NOMO-1 treated with DMSO at 0.1 percent for 48 hours (cell line): Measurements from ENCODE around the gene MRPL27.

Source experiments
- DNase-seq: peaks from one replicate; lab custom pipeline; 2025; ENCODE audit not compliant: unreplicated experiment; lab: John Stamatoyannopoulos, UW

MRPL27 gene

DNA sequence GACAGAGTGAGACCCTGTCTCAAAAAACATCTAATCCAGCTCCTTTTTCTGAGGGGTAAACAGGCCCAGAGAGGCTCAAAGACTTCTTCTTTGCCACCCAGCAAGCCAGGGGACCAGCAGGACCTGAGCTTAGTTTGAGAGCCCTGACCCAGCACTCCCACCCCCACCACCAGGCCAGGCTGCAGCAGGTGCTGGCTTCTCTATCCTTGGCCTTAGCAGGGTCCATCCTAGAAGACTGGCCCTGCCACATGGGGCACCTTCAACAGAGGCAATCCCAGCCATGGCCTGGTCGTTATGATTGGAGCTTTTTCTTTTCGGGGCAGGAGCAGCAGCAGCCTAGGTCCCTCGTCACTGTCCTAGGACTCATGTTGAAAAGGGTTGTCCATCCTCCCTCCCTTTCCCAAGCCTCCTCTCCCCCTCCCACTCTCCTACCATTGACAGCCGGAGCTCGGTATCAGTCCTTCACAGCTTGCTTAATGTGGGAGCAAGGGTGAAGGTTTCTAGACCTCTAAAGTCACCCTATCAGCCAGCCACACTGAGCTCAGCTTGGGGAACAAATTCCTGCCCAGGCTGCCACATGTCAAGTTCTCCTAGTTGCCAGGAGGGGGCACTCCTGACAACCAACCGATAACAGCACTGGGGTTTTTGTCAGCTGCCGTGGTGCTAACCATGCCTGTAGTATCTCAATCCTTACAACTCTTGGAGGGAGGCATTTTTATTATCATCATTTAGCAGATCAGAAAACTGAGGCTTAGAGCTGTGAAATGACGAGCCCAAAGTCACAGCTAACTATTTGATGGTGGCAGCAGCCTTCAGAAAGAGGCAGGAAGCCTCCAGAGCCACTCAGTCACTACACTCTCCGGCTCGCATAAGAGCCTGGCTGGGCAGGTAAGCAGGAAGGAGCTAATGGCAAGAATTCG lies 11.2 kb downstream of the MRPL27 start:
- peak; percentile 69 for DNase-seq

DNA sequence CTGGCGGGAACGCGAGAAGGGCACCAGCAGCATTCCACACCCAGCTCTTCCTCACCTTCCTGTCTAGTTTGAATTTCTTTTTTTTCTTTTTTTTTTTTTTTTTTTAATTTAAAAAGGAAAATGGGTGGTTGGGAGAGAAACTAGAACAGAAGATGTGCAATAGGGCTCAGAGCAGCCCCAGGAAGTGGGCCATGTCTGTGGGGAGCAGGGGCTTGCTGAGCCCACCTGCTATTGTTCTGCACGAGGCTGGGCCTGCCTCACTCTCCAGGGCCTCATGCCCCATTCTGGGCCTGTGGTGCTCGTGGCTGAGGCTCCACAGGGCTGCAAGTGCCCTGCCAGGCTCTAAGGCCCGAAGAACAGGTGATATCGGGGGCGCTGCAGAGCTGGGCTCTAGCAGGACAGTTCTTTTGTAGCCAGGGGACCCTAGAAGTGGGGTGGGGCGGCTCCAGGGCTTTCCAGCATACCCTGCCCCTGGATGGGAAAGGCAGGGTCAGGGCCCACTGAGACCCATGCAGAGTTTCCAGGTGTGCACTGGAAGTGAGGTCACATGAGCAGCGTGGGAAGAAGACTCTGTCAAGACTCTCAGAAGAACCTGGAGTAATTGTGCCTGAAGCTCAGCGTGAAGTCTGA lies 12.4 kb downstream of the MRPL27 start:
- DNase-seq: no peak

DNA sequence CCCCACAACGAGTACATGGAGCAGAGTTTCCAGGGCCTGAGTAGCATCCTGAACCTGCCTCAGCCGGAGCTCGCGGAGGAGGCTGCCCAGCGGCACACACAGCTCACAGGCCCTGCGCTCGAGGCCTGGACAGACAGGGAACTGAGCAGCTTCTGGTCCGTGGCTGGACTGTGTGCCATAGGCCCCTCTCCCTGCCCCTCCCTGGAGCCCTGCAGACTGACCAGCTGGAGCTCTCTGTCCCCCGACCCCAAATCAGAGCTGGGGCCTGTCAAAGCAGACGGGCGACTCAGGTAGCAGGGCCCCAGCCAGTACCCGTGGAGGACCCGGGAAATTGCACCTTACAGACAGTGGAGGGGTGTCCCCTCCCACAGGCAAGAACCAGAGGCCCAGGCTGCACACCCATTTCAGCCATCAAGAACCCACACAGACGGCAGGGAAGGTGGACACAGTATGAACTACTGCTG lies 13.0 kb downstream of the MRPL27 start:
- DNase-seq: no peak

DNA sequence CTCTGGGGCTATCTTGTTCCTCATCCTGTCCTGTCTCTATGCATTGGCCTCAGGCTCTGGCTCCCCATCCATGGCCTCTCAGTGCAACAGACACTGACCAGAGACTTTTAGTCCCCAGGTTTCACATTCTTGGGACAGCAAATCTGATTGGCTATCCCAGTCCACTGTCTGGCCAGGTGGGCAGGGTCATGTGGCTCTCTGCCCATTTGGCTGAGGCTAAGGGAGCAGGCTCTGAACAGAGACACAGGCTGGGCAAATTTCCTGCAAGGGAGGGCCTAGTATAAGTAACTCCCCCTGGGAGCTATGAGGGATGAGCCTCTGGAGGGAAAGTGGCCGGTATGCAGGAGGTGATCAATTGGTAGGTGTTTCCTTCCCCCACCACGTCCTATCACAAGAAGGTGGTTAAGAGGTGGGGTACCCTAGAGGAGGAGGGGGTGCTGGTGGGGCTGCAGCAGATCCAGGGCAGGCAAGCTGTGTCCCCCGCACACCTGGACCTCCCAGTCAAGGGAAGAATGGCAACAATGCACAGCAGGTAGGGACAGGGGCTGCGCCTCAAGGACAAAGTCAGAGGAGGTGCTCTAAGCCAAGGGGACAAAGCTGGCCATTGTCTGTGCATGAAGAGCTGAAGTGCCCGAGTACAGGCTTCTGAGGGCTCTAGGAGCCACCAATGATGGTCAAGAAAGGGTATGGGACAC lies 13.8 kb downstream of the MRPL27 start:
- DNase-seq: no peak

DNA sequence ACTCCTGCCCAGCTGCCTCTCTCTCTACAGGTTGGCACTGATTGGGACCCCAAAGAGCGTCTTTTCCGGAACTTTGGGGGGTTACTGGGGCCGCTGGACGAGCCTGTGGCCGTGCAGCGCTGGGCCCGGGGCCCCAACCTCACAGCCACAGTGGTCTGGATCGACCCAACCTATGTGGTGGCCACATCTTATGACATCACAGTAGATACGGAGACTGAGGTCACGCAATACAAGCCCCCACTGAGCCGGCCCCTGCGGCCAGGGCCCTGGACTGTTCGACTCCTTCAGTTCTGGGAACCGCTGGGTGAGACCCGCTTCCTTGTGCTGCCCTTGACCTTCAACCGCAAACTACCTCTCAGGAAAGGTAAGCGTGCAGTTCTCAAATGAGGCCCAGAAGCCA lies 14.8 kb downstream of the MRPL27 start:
- no peak for DNase-seq

DNA sequence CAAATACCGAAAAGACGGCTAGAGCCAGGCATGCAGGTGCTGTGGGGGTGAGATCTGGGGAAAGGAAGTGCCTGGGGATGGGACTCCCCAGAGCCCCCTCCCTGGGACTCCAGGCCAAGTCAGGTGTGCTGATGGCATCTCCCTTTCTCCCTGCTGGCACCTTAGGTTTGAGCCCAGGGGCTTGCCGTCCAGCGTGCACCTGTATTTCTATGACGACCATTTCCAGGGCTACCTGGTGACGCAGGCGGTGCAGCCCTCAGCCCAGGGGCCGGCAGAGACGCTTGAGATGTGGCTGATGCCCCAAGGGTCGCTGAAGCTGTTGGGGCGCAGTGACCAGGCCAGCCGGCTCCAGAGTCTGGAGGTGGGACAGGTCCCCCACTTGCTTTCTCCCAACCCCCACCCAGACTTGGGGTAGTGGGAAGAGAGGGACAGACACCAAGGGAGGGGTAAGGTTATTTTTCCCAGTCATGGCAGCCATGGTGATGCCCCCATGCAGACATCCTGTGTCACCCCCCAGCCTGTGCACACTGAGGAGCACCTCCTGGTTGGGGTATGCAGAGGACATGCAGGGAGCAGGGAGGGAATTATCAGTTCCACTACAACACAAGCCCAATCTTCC lies 16.0 kb downstream of the MRPL27 start:
- no peak for DNase-seq

DNA sequence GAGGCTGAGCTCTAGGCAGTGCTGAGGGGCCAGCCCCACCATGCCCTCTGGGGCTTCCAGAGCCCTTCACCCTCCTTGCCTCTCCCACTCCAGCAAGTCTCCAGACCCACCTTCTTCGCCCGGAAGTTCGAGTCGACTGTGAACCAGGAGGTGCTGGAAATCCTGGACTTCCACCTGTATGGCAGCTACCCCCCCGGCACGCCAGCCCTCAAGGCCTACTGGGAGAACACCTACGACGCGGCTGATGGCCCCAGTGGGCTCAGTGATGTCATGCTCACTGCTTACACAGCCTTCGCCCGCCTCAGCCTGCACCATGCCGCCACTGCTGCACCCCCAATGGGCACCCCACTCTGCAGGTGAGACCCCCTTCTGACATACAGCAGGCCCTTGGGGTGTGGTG lies 16.6 kb downstream of the MRPL27 start:
- no peak for DNase-seq

DNA sequence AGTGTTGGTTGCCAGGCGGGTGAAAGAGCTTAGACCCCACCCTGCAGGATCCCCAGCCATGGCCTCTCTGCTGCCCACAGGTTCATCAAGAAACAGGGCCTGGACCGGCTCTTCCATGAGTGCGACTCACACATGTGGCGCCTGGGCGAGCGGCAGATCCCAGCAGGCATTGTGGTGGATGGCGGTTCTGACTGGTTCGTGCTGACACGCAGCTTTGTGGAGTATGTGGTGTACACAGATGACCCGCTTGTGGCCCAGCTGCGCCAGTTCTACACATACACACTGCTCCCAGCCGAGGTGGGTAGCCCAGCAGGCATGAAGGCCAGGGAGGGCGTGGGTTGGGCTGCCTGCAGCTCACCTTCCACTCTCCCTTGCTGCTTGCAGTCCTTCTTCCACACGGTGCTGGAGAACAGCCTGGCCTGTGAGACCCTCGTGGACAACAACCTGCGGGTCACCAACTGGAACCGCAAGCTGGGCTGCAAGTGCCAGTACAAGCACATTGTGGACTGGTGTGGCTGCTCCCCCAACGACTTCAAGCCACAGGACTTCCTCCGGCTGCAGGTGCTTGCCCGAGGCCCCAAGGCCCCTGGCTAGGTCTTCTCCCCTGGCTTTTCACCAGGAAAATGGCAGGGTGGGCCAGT lies 17.2 kb downstream of the MRPL27 start:
- no peak for DNase-seq

DNA sequence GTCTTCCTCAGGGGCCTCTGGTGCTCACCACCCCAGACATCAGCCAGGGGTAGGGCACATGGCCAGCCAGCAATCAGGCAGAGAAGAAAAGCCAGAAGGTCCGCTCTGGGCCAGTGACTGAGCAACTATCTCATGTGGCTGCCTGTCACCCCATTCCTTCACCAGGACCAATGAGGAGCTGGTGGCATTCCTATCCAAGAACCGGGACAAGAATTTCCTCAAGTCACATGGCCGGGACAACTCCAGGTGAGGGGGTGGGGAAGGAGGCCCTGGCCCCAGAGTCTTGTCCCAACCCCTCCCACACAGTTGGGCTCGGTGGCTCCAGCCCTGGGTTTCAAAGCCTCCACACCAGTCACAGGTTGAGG lies 17.7 kb downstream of the MRPL27 start:
- no peak for DNase-seq

DNA sequence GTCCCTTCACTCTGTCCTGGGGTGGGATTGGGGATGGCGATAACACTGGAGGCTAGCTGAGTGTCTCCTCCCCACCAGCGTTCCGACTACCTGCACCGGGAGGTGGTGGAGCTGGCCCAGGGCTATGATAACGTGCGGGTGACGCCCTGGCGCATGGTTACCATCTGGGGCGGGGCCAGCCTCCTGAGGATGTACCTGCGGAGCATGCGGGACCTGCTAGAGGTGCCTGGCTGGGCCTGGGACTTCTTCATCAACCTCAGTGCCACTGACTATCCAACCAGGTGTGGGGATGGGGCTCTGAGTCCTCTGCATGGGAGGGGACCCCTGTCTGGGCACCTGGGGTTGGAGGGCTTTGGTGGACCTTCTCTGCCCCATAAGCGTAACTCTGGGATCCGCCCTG lies 18.2 kb downstream of the MRPL27 start:
- DNase-seq: no peak

DNA sequence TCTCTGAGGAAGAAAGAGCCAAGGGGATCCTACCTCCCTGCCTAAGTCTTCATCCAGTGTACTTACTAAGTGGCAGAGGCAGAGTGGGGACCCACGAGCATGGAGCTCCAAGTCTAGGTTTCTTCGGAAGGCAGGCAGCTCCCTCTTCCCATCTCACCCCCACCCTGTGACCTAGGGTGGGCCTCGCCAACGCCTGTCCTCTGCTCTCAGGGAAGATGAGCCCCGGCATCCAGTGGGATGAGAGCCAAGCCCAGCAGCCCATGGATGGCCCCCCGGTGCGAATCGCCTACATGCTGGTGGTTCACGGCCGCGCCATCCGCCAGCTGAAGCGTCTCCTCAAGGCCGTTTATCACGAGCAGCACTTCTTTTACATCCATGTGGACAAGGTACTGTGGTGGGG lies 18.8 kb downstream of the MRPL27 start:
- no peak for DNase-seq

DNA sequence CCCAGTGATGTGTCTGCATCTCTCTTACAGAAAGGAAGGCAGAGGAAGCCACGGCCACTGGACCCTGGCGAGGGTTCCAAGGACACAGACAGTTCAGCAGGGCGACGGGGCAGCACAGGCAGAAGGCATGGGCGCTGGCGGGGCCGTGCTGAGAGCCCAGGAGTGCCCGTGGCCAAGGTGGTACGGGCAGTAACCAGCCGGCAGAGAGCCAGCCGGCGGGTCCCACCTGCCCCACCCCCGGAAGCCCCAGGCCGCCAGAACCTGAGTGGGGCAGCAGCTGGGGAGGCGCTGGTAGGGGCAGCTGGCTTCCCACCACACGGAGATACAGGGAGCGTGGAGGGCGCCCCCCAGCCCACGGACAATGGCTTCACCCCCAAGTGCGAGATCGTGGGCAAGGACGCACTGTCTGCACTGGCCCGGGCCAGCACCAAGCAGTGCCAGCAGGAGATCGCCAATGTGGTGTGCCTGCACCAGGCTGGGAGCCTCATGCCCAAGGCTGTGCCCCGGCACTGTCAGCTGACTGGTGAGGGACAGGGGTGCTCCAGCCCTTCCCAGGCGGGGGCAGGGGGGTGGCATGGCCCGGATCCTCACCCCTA lies 19.3 kb downstream of the MRPL27 start:
- DNase-seq: no peak

DNA sequence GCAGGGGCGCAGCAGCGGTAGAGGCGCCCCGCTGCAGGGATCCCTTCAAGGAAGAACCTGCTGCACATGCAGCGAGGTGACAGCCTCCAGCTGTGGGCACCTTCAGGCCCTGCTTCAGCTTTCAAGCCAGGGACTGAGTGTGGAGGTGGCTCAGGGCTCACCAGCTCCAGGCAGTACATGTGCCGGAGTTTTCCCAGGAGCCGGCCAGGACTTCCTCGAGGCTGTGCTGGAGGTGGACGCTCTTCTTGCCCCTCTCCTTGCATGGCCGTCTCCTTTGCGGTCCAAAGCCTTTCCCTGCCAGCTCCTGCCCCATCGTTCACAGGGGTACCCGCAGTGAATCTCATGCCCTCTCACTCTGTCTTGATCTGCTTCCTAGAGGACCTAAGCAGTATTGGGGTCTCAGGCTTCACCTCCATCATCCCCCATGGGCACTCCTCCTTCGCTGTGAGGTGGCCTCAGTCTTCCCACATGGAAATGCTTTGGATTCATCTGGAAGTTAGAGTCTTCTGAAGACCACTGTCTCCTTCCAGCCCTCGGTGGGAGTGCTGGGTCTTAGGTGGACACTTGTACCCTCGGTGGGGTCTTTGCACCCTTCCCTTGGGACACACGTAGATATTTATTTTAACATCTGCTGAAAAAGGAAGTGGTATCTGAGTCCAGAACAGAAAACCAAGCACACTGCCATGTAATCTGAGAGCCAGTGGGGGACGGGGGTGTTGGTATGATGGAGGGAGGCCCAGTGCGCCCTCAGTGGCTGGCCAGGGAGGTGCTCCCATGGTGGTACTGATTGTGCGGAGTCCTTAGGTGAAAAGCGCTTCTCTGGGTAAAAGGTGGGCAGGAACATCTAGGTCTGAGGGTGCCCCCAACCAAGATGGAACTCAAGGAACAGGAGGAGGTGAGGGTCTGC lies 20.0 kb downstream of the MRPL27 start:
- no peak for DNase-seq

DNA sequence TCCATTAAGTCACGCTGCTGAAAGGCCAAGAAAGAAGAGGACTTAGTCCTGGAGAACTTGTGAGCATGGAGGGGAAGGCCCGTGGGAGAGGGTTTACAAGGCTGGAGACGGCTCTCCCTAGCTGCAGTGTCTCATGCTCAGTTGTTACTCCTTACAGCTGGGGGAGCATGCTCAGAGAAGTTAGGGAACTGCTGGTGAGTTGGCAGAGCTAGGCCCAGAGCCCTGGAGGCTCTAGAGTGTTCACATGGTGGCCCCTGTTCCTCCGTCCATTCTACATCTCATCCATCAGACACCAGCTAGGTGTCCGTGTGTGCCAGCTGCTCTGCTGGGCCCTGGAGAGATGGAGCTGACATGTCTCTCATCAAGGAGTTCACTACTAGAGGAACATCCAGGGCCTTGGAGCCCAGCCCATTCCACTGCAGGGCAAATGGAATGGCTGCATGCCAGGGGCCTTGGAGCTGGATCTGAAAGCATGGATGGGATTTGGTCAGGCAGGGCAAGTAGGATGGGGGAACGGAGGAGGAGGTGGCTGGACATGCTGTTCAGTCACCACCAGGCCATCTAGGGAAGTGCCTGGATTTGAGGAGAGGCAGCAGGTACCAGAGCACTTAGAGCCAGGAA lies 20.8 kb downstream of the MRPL27 start:
- no peak for DNase-seq

DNA sequence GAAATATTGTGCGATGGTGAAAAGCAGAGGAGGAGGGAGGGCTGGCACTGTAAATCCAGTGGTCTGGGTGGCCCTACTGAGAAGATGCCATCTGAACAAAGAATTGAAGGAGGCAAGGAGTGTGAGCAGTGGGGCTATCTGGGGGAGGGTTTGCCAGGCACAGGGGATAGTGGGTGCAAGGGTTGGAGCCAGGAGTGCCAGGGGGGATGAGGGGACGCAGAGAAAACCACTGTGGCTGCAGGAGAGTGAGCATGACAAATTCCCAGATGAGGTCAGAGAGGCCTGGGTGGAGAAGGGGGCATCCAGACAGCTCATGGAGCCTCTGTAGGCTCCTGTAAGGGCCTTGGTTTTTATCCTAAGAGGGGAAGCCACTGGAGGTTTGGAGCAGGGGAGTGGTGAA lies 22.3 kb downstream of the MRPL27 start:
- no peak for DNase-seq

DNA sequence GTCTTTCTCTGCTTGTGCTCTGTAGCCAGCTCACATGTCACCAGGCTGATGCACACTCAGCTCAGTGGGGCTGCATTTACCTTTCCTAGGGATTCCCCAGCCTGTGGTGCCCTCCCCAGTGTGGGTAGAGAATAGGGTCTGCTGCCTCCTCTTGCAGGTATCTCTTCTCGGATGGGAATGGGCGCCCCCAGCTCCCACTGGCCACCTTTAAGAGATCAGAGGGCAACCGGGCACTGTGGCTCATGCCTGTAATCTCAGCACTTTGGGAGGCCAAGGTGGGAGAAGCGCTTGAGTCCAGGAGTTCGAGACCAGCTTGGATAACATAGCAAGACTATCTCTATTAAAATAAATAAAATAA lies 23.8 kb downstream of the MRPL27 start:
- no peak for DNase-seq

DNA sequence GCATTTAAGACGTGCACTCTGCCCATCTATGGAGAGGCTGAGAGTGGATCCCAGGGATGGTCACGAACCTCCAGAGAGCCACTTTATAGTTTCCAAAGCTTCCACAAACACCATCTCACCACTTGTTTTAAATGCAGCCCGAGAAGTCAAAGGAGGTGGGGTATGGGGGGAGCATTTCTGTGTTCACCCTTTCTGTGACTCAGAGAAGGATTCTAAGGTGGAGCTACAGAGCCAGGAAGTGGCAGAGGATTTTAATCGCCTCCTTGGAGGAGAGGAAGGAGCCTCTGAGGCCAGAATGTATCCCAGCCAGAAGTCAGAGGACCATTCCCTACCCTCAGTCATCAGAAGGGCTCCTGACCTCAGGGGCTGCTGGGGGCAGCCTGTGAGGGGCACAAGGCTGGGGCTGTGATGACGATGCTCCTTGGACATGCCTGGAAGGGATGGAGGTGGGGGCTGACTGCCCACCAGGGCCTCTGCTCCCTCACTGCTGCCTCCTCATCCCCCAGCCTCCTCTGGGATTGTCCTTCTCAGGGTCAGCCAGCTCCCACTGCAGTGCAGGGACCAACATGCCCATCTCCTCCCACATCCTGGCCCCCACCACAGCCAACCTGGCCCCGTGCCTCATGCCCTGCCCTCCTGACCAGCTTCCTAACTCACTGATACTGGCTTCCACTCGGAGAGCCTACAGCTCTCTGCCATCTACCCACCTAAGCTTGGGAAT lies 24.3 kb downstream of the MRPL27 start:
- DNase-seq: no peak

DNA sequence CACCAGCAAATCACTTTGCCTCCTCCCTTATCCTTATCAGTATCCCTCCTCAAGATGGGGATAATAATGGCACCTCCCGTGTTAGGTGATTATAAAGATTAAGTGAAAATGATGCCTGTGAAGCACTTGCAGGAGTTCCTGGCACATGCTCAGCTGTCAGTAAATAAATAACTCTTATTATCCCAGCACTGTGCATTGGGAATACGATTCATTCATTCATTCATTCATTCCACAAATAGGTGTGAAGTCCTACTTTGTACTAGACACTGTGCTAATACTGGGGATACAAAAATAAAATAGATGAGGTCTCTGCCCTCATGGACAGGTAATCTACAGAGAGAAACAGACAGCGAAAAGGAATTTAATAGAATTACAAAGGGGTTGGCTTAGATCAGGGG lies 25.1 kb downstream of the MRPL27 start:
- DNase-seq: no peak
